Psoas muscle (tissue), 8 donors: ENCODE results near the gene APBB1. TPM values are rescaled to one million over a fixed set of nuclear protein-coding genes. Genes with fewer than 3 reads are reported as not detected.

Source experiments
- ATAC-seq, 4 donors: fragments of 200-7000 bp; cut with Tn5 transposase; one replicate each; pipeline ENCODE4 v1.9.1; 2020; ENCODE audit warnings: moderate library complexity in 3 of 4, mild to moderate bottlenecking in 2 of 4
- DNase-seq, 2 donors: peaks; one replicate each; pipeline ENCODE4 v3.0.0-alpha.2; 2020
- H3K27ac ChIP-seq: fragments of 200-600 bp; one replicate; pipeline ENCODE4 v1.8.0; 2022
- H3K27me3 ChIP-seq, 3 donors: fragments of 200-600 bp in 1 of 3; one replicate each; pipeline versions ENCODE4 v1.6.1 to v1.8.0; 2013 to 2022; ENCODE audit warnings: low read length in 2 of 3, mild to moderate bottlenecking in 2 of 3, moderate library complexity in 1 of 3; ENCODE audit not compliant: insufficient read depth in 3 of 3
- H3K36me3 ChIP-seq, 2 donors: fragments of 200-600 bp in 1 of 2; one replicate each; pipeline versions ENCODE4 v1.6.1 to v1.8.0; 2013 to 2022; ENCODE audit warnings: low read depth in 1 of 2, mild to moderate bottlenecking in 1 of 2, moderate library complexity in 1 of 2; ENCODE audit not compliant: insufficient read depth in 1 of 2
- H3K4me1 ChIP-seq: fragments of 200-600 bp; one replicate; pipeline ENCODE4 v1.8.0; 2022
- H3K4me3 ChIP-seq: fragments of 200-600 bp; one replicate; pipeline ENCODE4 v1.8.0; 2022; ENCODE audit warnings: mild to moderate bottlenecking
- H3K9me3 ChIP-seq: fragments of 200-600 bp; one replicate; pipeline ENCODE4 v1.8.0; 2022
- WGBS, 3 donors: extraction: QIAGEN DNeasy Blood & Tissue Kit; methylation state at CpG; one replicate each; pipeline versions ENCODE4 v1.1.6 to v1.1.7; 2013; 5-methylcytosine and 5-hydroxymethylcytosine counted together
- intact Hi-C, 2 donors: fragments of 100-400 bp; cut with DNase I; formaldehyde crosslinking; loops; one replicate each; pipeline versions ENCODE4 v1.11.0 to v1.14.2; 2022
- polyA plus RNA-seq, 3 donors: library from polyadenylated mRNA; stranded (reverse); fragments of 200-250 nt; gene quantifications; one replicate each; pipeline ENCODE4 v1.2.3, GENCODE V29; 2013
- total RNA-seq, 4 donors: library from RNA; stranded (reverse); fragmentation: NEBNext Ultra II Directional in 2 of 4; extraction: Animal tissue kit (Norgen Biotek cat#: 25700) in 2 of 4; gene quantifications; one replicate each; pipeline versions ENCODE4 v1.2.1 to v1.2.4, GENCODE V29; 2021 to 2023
- TF ChIP-seq, protein P1 (sequence below): fragments of 200-600 bp; IDR thresholded peaks from one replicate; pipeline ENCODE4 v1.8.0; 2022; ENCODE audit warnings: antibody characterized with exemption
- donor health status: healthy with polysubstance abuse.
- donor health status: DM: no; HTN: no; CAD: no; lungs with moderate emphysema.
- donor health status: Bipolar disorder and iron deficiency.
- donor health status: healthy.
- donor health status: DM: yes; HTN: yes; CAD: no.
- donor health status: DM: no; HTN: no; CAD: no.
- donor health status: DM: no; HTN: no; CAD: no.
- donor health status: DM: yes; HTN: yes; CAD: no.

The APBB1 gene
- total and polyA plus RNA-seq, 7 donors = 36.5 to 53.9 (median 42.5) TPM

DNA sequence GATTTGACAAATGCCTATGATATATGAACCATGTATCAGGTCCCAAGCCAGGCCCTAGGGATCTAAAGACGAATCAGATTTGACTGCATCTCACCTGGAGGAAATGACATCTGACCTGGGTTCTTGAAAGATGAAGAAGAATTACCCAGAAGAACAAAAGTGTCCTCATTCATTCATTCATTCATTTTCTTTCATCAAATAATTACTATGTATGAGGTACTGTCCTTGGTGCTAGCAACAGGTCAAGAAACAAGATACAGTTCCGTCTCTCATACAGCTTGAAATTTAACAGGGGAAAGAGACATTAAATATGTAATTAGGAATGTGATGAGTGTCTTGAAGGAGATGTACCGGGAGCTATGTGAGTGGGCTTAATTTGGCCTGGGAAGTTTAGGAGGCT is 1.8 kb upstream of the APBB1 start:
- ATAC-seq (no peak), DNase-seq (no peak)
- H3K36me3 ChIP-seq = no peaks in the 10 kb centered on the region
- peaks cover 9% of the 10 kb centered on the region for H3K4me1 ChIP-seq
- WGBS, 3 donors = 93 to 96% (median 96%) methylated on average over 3 of the region's 3 CpGs
- H3K4me3 ChIP-seq = no peak overlapping the region
- H3K27ac ChIP-seq = no peak overlapping the region
- H3K27me3 ChIP-seq = peaks cover 0 to 2% (median 1%) of the 10 kb centered on the region in 3 donors
- intact Hi-C loops = no loop called here
- TF ChIP-seq, protein P1, sequence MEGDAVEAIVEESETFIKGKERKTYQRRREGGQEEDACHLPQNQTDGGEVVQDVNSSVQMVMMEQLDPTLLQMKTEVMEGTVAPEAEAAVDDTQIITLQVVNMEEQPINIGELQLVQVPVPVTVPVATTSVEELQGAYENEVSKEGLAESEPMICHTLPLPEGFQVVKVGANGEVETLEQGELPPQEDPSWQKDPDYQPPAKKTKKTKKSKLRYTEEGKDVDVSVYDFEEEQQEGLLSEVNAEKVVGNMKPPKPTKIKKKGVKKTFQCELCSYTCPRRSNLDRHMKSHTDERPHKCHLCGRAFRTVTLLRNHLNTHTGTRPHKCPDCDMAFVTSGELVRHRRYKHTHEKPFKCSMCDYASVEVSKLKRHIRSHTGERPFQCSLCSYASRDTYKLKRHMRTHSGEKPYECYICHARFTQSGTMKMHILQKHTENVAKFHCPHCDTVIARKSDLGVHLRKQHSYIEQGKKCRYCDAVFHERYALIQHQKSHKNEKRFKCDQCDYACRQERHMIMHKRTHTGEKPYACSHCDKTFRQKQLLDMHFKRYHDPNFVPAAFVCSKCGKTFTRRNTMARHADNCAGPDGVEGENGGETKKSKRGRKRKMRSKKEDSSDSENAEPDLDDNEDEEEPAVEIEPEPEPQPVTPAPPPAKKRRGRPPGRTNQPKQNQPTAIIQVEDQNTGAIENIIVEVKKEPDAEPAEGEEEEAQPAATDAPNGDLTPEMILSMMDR = no peak
- H3K9me3 ChIP-seq = no peaks in the 10 kb centered on the region

DNA sequence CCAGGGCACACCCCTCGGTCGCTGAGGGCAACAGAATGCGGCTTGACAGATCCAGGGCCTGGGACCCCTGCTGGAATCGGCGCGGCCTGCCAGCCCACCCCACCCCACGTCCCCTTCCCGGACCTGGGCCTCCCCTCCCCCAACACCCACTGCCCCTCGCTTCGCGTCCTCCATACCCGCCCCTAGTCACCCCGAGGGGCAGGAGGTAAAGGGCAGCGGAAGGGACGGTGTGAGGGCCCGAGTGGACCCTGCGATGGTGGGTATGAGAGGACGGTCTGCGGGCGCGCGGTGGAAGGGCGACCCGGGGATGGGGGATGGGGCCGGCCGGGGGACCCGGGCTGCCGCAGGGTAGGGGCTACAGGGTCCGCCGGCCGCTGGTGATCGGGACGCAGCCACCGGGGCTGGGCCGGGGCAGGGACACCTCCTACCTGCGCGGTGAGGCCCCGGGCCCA is 311 bp downstream of the APBB1 start:
- H3K27me3 ChIP-seq = peaks cover 0 to 1% (median 0%) of the 10 kb centered on the region in 3 donors
- WGBS, 3 donors = 1 to 3% (median 1%) methylated on average over 19 to 38 of the region's 38 CpGs
- H3K9me3 ChIP-seq = no peaks in the 10 kb centered on the region
- H3K27ac ChIP-seq = peak overlapping the region; percentile 89
- H3K36me3 ChIP-seq = no peaks in the 10 kb centered on the region
- TF ChIP-seq, protein P1 = no peak
- intact Hi-C loops = loop anchor here in 1 of 2 donors (2.0 kb wide), 1 partner anchor 28 kb away; the partner anchor contains the start of gene SMPD1
- no peak for DNase-seq
- peak; percentile 20 to 42 (median 26) for ATAC-seq
- peak overlapping the region; percentile 90 for H3K4me3 ChIP-seq
- H3K4me1 ChIP-seq = peaks cover 9% of the 10 kb centered on the region

DNA sequence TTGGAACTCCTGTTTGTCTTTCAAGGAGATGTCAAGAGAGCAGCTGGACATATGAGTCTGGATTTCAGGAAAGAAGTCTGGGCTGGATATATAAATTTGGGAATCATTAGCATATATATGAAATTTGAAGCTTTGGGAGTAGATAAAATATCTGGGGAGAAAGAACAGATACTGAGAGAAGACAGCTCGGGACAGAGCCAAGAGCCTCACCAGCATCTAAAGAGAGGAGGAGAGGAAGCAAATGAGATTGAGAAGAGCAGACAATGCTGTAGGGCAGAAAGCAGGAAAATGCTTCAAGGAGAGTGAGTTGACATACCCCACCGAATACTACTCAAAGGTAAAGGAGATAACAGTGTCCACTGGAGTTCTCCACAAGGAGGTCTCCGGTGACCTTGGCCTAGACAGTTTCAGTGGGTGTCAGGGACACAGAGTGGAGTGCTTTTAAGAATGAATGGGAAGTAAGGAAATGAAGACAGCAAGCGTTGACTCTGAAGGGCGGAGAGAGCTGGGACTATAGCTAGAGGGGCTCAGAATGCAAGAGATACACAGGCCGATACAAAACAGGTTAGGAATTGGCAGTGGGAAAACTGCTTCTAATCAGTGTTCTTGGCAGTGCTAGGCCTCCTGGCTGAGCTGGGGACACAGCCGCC is 862 bp downstream of the APBB1 start:
- peak overlapping the region; percentile 89 for H3K27ac ChIP-seq
- H3K4me3 ChIP-seq = peak overlapping the region; percentile 90
- TF ChIP-seq, protein P1 = no peak
- no peak for DNase-seq
- H3K4me1 ChIP-seq = peaks cover 9% of the 10 kb centered on the region
- intact Hi-C loops = loop anchor here in 1 of 2 donors (2.0 kb wide), 1 partner anchor 27 kb away; the partner anchor contains the start of gene SMPD1
- no peaks in the 10 kb centered on the region for H3K36me3 ChIP-seq
- WGBS, 3 donors = 27 to 57% (median 30%) methylated on average over 6 to 7 of the region's 7 CpGs
- ATAC-seq = peak in 2 of 4 donors; percentile 35 to 45
- peaks cover 0 to 1% (median 0%) of the 10 kb centered on the region in 3 donors for H3K27me3 ChIP-seq
- no peaks in the 10 kb centered on the region for H3K9me3 ChIP-seq

DNA sequence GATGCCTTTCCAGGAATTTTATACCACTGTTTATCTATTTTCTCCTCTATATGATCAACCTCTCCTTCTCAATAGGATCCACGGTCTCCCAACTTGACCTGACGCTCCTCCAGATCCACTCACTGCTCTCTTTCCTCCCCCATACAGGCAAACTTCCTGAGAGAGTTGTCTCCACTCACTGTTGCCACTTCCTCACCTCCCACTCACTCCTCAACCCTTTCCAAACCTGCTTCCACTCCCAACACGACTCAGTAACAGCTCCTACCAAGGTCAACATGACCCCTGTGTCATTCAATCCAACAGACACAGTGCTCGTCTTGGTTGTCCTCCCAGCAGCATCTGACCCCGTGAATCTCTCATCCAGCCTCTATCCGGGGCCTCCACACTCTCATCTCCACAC is 3.1 kb downstream of the APBB1 start:
- H3K36me3 ChIP-seq = peaks cover 0 to 4% of the 10 kb centered on the region in 2 donors
- no peaks in the 10 kb centered on the region for H3K9me3 ChIP-seq
- DNase-seq = no peak
- H3K4me1 ChIP-seq = peaks cover 9% of the 10 kb centered on the region
- no peaks in the 10 kb centered on the region for H3K27me3 ChIP-seq
- 65 to 75% (median 73%) methylated on average over 6 of the region's 6 CpGs for WGBS, 3 donors
- no peak overlapping the region for H3K4me3 ChIP-seq
- H3K27ac ChIP-seq = no peak overlapping the region
- TF ChIP-seq, protein P1 = no peak
- no peak for ATAC-seq
- intact Hi-C loops = no loop called here
